Ramos (cell line): Measurements from ENCODE around the gene RAMP1.
"Not testable (repeated sequence)": the region's sequence is repeated elsewhere in the genome, so short reads cannot be mapped to it uniquely, and the experiment has no call there.

Source experiments
- in situ Hi-C: fragments of 300-500 bp; cut with MboI; formaldehyde crosslinking; loops from one replicate; pipeline ENCODE4 v1.14.3; 2022; ENCODE audit warnings: low sequenced_read_pairs; ENCODE audit not compliant: unreplicated experiment

The RAMP1 gene

GRCh38 chr2:237862528-237862895 lies 3.1 kb downstream of the RAMP1 start:
- in situ Hi-C loops = no loop called here

- in situ Hi-C loops = no loop called here
These were observed 3.7 kb downstream of the RAMP1 start for GRCh38 chr2:237863102-237863511.

- in situ Hi-C loops = no loop called here
These were observed 4.4 kb downstream of the RAMP1 start for GRCh38 chr2:237863689-237864443.

GRCh38 chr2:237864444-237864931 lies 5.1 kb downstream of the RAMP1 start:
- in situ Hi-C loops = no loop called here

GRCh38 chr2:237864940-237865622 lies 5.7 kb downstream of the RAMP1 start:
- in situ Hi-C loops = no loop called here

GRCh38 chr2:237865623-237866041 lies 6.2 kb downstream of the RAMP1 start:
- in situ Hi-C loops = no loop called here

- in situ Hi-C loops = no loop called here
These were observed 6.7 kb downstream of the RAMP1 start for GRCh38 chr2:237866101-237866621.

GRCh38 chr2:237867465-237867864 lies 8.0 kb downstream of the RAMP1 start:
- in situ Hi-C loops = no loop called here

GRCh38 chr2:237868074-237868473 lies 8.7 kb downstream of the RAMP1 start:
- in situ Hi-C loops = not testable (repeated sequence)

GRCh38 chr2:237868631-237869342 lies 9.4 kb downstream of the RAMP1 start:
- in situ Hi-C loops = no loop called here

- in situ Hi-C loops = no loop called here
These were observed 10.1 kb downstream of the RAMP1 start for GRCh38 chr2:237869343-237870102.

- in situ Hi-C loops = no loop called here
These were observed 10.7 kb downstream of the RAMP1 start for GRCh38 chr2:237870126-237870525.

- in situ Hi-C loops = no loop called here
These were observed 11.6 kb downstream of the RAMP1 start for GRCh38 chr2:237870754-237871651.

GRCh38 chr2:237872178-237872887 lies 12.9 kb downstream of the RAMP1 start:
- in situ Hi-C loops = no loop called here

- in situ Hi-C loops = no loop called here
These were observed 14.0 kb downstream of the RAMP1 start for GRCh38 chr2:237873421-237873831.

GRCh38 chr2:237873897-237874551 lies 14.6 kb downstream of the RAMP1 start:
- in situ Hi-C loops = no loop called here

- in situ Hi-C loops = no loop called here
These were observed 15.2 kb downstream of the RAMP1 start for GRCh38 chr2:237874585-237875161.
